Activated CD4-positive, alpha-beta memory T cell treated with anti-CD3 and anti-CD28 coated beads for 36 hours (primary cell): ENCODE results near the gene PPIF. TPM values are rescaled to one million over a fixed set of nuclear protein-coding genes. Genes with fewer than 3 reads are reported as not detected.
A peak's percentile ranks its signal among the peaks of the same experiment; 100 is the strongest.

Experiments used
- CTCF ChIA-PET: fragments of 350-600 bp; sonication (Branson Sonifier 250); formaldehyde crosslinking; loops from one replicate; lab custom pipeline; 2021; ENCODE audit warnings: antibody characterized with exemption, inconsistent platforms; lab: Charles Lee
- POLR2A ChIA-PET: fragments of 350-600 bp; sonication (Branson Sonifier 250); formaldehyde crosslinking; loops from one replicate; lab custom pipeline; 2021; ENCODE audit warnings: antibody characterized with exemption; lab: Charles Lee
- DNase-seq: peaks from one replicate; pipeline ENCODE4 v3.0.0-alpha.2; 2020
- H3K27ac Mint-ChIP-seq: one replicate; pipeline ENCODE4 v1.8.0; 2021; ENCODE audit warnings: mixed read lengths
- H3K27me3 Mint-ChIP-seq: one replicate; pipeline ENCODE4 v1.8.0; 2021; ENCODE audit warnings: mixed read lengths
- H3K36me3 Mint-ChIP-seq: one replicate; pipeline ENCODE4 v1.8.0; 2021; ENCODE audit warnings: mixed read lengths
- H3K4me1 Mint-ChIP-seq: one replicate; pipeline ENCODE4 v1.8.0; 2021; ENCODE audit warnings: low read depth, mixed read lengths
- H3K4me3 Mint-ChIP-seq: one replicate; pipeline ENCODE4 v1.8.0; 2021; ENCODE audit warnings: mild to moderate bottlenecking, mixed read lengths
- H3K9me3 Mint-ChIP-seq: one replicate; pipeline ENCODE4 v1.8.0; 2021; ENCODE audit warnings: mixed read lengths
- intact Hi-C: fragments of 100-400 bp; cut with micrococcal nuclease; formaldehyde crosslinking; loops from one replicate; pipeline ENCODE4 v1.15.1; 2023
- total RNA-seq, 2 experiments: library from RNA; stranded (reverse); gene quantifications; one replicate each; pipeline ENCODE4 v1.2.3, GENCODE V29; 2021

The PPIF gene
- total RNA-seq, 2 experiments from 2014 or later, result 87.2 to 94.0 TPM

DNA sequence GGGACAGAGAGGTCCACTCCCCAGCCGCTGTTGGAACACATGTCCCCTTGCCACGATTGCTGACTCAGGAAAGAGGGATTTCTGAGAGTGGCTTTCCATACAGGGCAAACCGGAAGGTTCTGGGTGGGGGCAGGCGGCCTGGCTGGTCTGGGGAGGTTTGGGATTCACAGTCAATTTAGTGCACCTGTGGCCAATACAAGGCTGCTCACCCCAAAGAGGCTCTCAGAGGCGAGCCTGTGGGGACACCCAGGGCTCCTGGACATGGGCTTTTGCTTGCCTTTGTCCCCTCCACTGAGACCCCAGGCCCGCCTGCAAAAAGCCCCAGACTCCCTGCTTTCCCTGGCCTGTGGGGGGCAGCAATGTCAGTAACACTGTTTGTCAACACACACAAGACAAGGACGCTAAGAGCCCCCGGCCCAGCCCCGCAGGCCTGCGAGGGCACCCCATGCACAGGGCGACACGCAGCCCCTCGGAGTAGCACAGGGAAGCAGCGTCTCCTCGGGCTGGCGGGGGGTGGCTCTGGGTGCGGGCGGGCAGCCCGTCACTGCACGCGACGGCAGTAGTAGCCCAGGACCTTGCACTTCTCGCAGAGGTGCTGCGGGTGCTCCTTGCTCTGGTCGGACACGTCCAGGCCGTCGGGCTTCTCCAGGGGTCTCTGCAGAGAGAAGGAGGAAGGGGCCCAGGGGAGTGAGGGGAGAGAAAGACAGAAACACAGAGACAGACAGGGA lies 38.7 kb downstream of the PPIF start:
- CTCF ChIA-PET, result no interaction called here
- DNase-seq, result peak; percentile 9
- no peaks in the 10 kb centered on the region for H3K9me3 Mint-ChIP-seq

DNA sequence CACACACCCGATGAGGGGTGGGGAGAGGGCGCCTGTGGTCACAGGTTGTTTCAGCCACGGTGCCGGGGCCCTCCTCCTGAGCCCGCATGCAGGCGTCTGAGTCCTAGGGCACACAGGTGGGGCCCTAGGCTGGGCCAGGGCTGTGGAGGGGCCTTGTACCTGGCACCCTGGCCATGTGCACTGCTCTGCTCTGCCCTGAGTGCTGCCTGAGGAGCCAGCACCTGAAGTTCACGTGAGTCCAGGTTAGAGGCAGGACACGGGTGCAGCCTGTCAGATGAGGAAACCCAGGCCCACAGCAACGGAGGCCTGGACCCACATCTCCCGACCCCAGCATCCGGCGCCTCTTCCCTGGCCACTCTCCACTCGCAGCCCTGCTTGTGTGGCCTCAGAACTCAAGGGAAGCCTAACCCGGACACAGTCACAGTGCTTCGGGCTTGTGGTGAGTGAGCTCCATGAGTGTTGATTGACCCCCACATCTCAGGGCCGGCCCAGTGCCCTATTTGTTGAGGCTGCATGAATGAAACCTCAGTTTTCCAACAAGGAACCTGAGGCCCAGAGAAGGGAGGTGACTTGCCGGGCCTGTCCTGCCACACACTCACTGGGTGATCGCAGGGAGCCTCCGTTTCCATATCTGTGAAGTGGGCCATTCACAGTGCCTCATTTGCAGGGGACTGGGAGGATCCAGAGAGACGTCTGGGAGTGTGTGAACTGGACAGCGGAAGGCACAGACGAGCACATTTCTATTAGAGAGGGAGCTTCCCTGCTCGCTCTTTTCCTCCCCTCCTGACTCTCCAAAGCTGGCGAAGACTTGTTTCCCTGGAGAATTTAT lies 39.6 kb downstream of the PPIF start:
- peak; percentile 7 for DNase-seq
- H3K27ac Mint-ChIP-seq, result no peak overlapping the region
- no peaks in the 10 kb centered on the region for H3K4me1 Mint-ChIP-seq
- intact Hi-C loops, result no loop called here
- POLR2A ChIA-PET, result no interaction called here
- CTCF ChIA-PET, result interaction anchor here (2.2 kb wide), 1 partner anchor 13 kb away, joined by 7 read pairs; no protein-coding TSS in a partner anchor
- no peak overlapping the region for H3K4me3 Mint-ChIP-seq
- no peaks in the 10 kb centered on the region for H3K36me3 Mint-ChIP-seq
- no peaks in the 10 kb centered on the region for H3K27me3 Mint-ChIP-seq
- no peaks in the 10 kb centered on the region for H3K9me3 Mint-ChIP-seq

More for the DNA sequence above, 38.7 kb downstream of the PPIF start:
- H3K27ac Mint-ChIP-seq, result no peak overlapping the region
- H3K36me3 Mint-ChIP-seq, result no peaks in the 10 kb centered on the region
- POLR2A ChIA-PET, result no interaction called here
- intact Hi-C loops, result no loop called here
- H3K4me1 Mint-ChIP-seq, result no peaks in the 10 kb centered on the region
- no peaks in the 10 kb centered on the region for H3K27me3 Mint-ChIP-seq
- H3K4me3 Mint-ChIP-seq, result no peak overlapping the region

DNA sequence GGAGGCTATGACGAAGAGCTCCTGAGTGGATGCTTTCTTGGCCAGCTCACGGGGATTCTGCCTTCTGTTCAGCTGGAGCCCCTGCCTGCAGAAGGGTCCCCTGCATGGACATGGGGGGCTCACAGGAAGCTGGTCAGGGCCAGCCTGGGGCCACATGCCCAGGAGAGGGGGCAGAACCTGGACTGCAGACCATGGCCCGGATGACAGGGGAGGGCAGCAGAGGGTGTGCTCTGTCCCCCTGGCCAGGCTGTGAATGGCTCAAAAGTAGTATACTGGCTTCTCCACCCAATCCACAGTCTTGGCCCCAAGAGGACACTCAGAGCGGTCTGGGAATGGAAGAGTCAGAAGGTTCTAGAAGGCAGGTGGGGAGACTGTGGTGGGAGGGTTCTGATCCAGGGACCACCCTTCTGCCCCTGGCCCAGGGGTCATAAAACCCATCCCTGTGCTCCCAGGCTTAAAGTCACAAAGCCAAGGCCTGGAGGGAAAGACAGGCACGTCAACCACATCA lies 40.3 kb downstream of the PPIF start:
- Mint-ChIP-seq H3K27ac (no peak overlapping the region), H3K4me3 (no peak overlapping the region), H3K4me1 (no peaks in the 10 kb centered on the region), H3K9me3 (no peaks in the 10 kb centered on the region), H3K27me3 (no peaks in the 10 kb centered on the region), H3K36me3 (no peaks in the 10 kb centered on the region)
- ChIA-PET POLR2A (no interaction called here), CTCF (interaction anchor here (2.2 kb wide), 1 partner anchor 13 kb away, joined by 7 read pairs; no protein-coding TSS in a partner anchor)
- intact Hi-C loops, result no loop called here
- DNase-seq, result peak; percentile 2

DNA sequence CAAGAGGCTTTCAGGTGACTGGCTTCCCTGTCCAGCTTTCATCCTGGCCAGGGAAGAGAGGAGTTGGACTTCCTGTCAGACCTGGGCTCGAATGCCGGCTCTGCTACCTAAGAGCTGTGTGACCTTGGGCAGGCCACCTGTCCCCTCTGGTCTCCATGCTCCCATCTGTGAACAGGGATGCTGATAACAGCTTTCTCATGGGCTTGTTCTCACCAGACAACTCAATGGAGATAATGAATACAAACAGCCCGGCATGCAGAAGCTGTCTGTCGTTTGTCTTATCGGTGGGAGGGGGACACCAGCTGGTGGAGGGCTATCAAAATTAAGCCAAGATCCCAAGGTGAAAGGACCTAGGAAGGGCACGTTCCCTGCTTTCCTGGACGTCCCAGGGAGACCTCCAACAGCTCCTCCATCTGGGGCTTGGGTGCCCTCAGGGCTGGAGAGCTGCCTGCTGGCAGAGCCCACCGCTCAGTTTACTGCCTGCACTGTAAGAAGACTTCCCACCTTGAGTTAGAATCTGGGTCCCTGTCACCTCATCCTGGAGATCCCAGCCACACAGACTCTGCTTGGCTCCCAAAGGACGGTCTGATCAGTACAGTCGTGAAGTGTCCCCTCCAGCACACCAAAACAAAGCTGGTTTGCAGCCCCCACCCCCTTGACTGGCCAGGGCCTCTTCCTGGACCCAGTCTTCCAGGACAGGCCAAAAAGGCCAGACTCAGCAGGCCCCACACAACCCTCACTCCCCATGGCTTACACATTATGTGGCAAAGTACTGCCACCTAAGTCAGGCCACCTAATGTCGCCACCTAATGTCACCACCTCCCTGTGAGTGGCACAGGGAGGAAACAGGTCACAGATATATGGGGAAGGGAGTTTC lies 40.9 kb downstream of the PPIF start:
- intact Hi-C loops, result no loop called here
- H3K27me3 Mint-ChIP-seq, result no peaks in the 10 kb centered on the region
- no peaks in the 10 kb centered on the region for H3K4me1 Mint-ChIP-seq
- H3K4me3 Mint-ChIP-seq, result no peak overlapping the region
- ChIA-PET CTCF (interaction anchor here (1.4 to 2.2 kb wide), 2 partner anchors 14 to 99 kb away, joined by 4 to 7 read pairs; no protein-coding TSS in a partner anchor), POLR2A (no interaction called here)
- no peaks in the 10 kb centered on the region for H3K36me3 Mint-ChIP-seq
- peak overlapping the region; percentile 13 for H3K27ac Mint-ChIP-seq
- no peaks in the 10 kb centered on the region for H3K9me3 Mint-ChIP-seq
- DNase-seq, result peak; percentile 35

DNA sequence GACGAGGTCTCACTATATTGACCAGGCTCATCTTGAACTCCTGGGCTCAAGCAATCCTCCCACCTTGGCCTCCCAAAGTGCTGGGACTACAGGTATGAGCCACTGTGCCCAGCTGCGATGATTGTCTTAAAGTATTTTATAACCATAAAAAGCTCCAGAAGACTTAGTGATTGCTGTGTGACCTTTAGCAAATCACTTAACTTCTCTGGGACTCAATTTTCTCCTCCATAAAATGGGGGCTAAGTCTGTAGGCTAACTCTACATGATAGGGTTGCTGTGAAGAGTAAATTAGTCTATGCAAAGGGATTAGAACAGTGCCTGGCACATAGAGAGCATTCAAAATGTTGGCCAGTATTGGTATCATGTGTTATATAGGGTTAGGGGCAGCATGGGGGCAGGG lies 42.8 kb downstream of the PPIF start:
- POLR2A ChIA-PET, result no interaction called here
- intact Hi-C loops, result no loop called here
- H3K27ac Mint-ChIP-seq, result no peak overlapping the region
- H3K27me3 Mint-ChIP-seq, result no peaks in the 10 kb centered on the region
- no peaks in the 10 kb centered on the region for H3K9me3 Mint-ChIP-seq
- CTCF ChIA-PET, result no interaction called here
- DNase-seq, result no peak
- no peak overlapping the region for H3K4me3 Mint-ChIP-seq
- no peaks in the 10 kb centered on the region for H3K4me1 Mint-ChIP-seq
- no peaks in the 10 kb centered on the region for H3K36me3 Mint-ChIP-seq

DNA sequence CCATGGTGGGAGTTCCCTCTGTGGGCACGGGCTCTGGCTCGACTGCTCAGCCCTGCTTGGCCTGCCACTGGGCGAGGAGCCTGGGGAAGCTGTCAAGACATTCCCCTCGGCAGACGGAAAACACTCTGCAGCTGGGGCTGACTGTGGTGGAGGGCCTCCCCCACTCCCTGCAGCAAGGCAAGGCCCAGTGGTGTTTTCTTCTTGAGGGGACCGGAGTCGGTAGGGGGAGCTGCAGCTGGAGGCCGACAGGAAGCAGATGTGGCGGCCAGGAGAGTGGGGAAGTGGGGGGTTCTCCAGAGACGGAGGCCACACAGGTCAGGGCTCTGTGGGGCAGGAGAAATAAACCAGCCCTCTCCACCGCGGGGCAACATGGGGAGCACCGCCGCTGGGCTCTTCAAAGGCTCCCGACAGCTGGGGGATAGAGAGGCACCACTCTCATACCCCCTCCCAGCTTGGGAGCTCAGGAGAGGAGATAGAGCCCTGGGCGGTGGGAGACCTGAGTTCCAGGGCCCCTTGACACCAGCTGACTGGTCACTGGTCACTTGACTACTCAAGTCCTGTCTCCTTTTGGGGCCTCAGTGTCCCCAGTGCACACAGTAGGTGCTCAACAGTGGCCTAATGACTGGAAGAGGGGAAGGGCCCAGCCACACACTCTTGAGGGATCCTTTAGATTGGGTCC lies 43.4 kb downstream of the PPIF start:
- peak; percentile 8 for DNase-seq
- Mint-ChIP-seq H3K9me3 (no peaks in the 10 kb centered on the region), H3K4me1 (no peaks in the 10 kb centered on the region), H3K4me3 (no peak overlapping the region), H3K36me3 (no peaks in the 10 kb centered on the region), H3K27me3 (no peaks in the 10 kb centered on the region), H3K27ac (no peak overlapping the region)
- ChIA-PET POLR2A (interaction anchor here (0.7 kb wide), 1 partner anchor 16 kb away, joined by 3 read pairs; no protein-coding TSS in a partner anchor), CTCF (no interaction called here)
- intact Hi-C loops, result no loop called here

DNA sequence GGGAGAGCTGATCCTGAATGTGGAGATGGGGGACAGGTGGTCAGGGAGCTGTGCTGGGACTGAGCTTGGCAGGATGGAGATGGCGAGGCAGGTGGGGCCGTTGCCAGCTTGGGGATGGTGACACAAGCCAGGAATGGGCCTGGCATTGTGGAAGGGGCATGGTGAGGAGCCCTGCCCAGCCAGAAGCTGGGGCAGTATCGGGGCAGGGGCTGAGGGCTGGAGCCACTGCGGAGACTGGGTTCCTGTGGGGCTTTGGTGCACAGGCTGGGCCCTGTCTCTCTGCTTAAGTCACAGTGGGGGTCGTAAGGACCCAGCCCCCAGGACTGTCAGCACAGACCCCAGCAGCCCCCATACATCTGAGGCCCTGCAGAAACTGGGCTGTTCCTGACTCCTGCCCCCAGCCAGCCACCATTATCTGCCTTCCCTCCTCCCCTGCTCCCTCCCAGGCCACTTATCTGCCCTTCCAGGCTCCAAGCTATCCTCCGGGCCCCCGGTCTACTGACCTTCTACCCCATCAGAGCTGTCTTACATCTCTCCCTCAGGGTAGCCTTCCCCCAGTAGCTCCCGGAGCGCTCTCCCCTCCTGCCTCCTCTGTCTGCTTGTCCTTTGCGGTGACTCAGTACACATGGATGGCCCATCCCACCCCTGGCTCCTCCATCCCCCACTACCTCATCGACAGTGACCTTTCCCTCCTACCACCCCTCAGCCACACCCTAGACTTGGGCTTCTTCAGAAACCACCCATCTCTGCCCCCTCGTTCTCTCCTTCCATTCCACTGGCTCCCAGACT lies 44.2 kb downstream of the PPIF start:
- H3K27me3 Mint-ChIP-seq, result no peaks in the 10 kb centered on the region
- H3K4me1 Mint-ChIP-seq, result no peaks in the 10 kb centered on the region
- intact Hi-C loops, result no loop called here
- peak; percentile 4 for DNase-seq
- H3K4me3 Mint-ChIP-seq, result no peak overlapping the region
- no peak overlapping the region for H3K27ac Mint-ChIP-seq
- ChIA-PET CTCF (interaction anchor here (0.5 kb wide), 1 partner anchor 19 kb away, joined by 3 read pairs; no protein-coding TSS in a partner anchor), POLR2A (interaction anchor here (0.7 kb wide), 1 partner anchor 17 kb away, joined by 3 read pairs; no protein-coding TSS in a partner anchor)
- no peaks in the 10 kb centered on the region for H3K36me3 Mint-ChIP-seq
- H3K9me3 Mint-ChIP-seq, result no peaks in the 10 kb centered on the region

DNA sequence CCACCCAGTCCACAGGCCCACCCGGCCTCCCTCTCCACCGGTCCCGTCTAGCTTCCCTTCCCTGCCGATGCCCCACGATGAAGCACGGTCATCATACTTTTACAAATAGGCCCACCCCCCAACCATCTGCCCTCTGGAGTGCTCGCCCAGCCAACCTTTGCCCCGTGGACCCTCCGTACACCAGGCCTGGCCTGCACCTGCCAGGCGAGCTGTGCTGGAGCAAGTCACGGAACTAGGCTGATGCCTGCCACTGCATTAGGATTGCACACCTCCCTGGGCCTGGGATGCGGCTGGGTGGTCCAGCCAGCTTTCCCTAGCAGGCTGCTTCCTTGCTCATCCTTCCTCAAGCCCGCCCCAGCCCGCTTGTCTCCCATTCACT lies 44.7 kb downstream of the PPIF start:
- POLR2A ChIA-PET, result no interaction called here
- Mint-ChIP-seq H3K27ac (no peak overlapping the region), H3K27me3 (no peaks in the 10 kb centered on the region), H3K4me1 (no peaks in the 10 kb centered on the region), H3K4me3 (no peak overlapping the region), H3K9me3 (no peaks in the 10 kb centered on the region), H3K36me3 (no peaks in the 10 kb centered on the region)
- CTCF ChIA-PET, result interaction anchor here (1.3 kb wide), 1 partner anchor 17 kb away, joined by 4 read pairs; no protein-coding TSS in a partner anchor
- DNase-seq, result no peak
- intact Hi-C loops, result no loop called here

DNA sequence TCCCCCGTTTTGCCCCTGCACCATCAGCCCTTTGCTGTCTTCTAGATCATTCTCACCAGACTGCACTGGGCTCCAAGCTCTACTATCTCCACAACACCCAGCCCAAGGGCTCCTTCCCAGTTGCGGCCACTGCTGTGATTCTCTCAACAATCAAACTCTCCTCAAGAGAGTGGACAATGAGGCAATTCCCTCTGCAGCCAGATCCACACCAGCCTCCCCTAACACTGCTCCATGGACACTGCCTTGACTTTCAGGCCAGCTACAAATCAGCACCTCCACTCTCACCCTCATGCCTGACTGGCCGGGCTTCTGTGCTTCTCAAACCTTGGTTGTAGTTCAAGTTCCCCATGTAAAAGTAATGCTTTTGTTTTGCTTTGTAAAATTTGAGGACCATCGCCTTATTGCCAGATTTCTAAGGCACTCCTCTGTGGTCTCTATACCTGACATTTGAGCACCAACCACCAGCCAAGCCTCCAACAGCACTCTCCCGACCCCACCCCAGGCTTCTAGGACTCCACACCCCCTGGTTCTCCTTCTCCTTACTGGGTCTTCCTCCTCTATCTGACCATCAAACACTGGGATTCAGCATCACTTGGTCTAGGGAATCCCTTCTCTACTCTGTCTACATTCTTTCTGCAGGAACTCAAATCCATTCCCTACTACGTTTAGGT lies 45.4 kb downstream of the PPIF start:
- Mint-ChIP-seq H3K4me1 (no peaks in the 10 kb centered on the region), H3K36me3 (no peaks in the 10 kb centered on the region), H3K27ac (no peak overlapping the region), H3K4me3 (no peak overlapping the region), H3K27me3 (peaks cover under 1% of the 10 kb centered on the region), H3K9me3 (no peaks in the 10 kb centered on the region)
- intact Hi-C loops, result no loop called here
- POLR2A ChIA-PET, result no interaction called here
- CTCF ChIA-PET, result interaction anchor here (1.3 kb wide), 1 partner anchor 18 kb away, joined by 4 read pairs; no protein-coding TSS in a partner anchor
- DNase-seq, result no peak

DNA sequence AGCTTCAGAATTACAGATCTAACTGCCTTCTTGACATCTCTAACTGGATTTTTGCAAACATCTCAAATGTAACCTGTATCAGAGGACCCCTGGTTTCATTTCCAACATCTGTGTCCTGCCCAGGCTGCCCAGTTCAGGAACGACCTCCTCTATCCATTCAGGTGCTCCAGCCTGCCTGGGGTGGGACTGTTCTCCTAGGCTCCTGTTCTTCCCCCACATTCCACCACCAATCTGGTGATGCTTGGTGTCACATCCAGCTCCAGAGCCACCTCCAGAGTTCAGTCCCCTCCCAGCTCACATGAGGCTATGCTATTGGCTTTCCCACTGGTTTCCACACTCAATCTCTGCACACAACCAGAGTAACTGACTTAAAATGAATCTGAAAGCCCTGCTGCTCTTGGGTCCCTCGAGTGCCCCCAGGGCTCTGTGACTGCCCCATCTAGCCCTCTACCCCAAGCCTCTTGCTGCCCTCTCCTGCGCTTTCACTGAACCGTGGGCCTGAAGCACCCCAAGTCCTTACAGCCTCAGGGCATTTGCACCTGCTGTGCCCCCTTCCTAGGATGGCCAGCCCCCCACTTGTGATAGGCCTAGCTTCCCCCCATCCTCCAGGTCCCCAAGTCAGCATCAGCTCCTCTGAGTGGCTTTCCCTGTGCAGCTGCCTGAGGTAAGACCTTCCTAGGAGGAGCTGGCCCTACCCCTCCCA lies 46.1 kb downstream of the PPIF start:
- H3K9me3 Mint-ChIP-seq, result no peaks in the 10 kb centered on the region
- no peaks in the 10 kb centered on the region for H3K36me3 Mint-ChIP-seq
- no peak overlapping the region for H3K27ac Mint-ChIP-seq
- H3K4me1 Mint-ChIP-seq, result no peaks in the 10 kb centered on the region
- peaks cover 1% of the 10 kb centered on the region for H3K27me3 Mint-ChIP-seq
- ChIA-PET CTCF (interaction anchor here (1.3 kb wide), 1 partner anchor 19 kb away, joined by 4 read pairs; no protein-coding TSS in a partner anchor), POLR2A (no interaction called here)
- no peak overlapping the region for H3K4me3 Mint-ChIP-seq
- intact Hi-C loops, result no loop called here
- DNase-seq, result no peak
